CD4-positive, alpha-beta T cell treated with Interleukin-17A for 1 hour (primary cell): Measurements from ENCODE around the gene MYO3B.

Experiments used
- DNase-seq: peaks from one replicate; pipeline ENCODE4 v3.0.0-alpha.2; 2020

MYO3B gene

GRCh38 chr2:170161516-170162270 is 16.3 kb upstream of the MYO3B start:
- no peak for DNase-seq

- no peak for DNase-seq
Observed at GRCh38 chr2:170162271-170162632, 15.7 kb upstream of the MYO3B start.

GRCh38 chr2:170163411-170164065 is 14.4 kb upstream of the MYO3B start:
- no peak for DNase-seq

- no peak for DNase-seq
Observed at GRCh38 chr2:170165129-170165528, 12.8 kb upstream of the MYO3B start.

GRCh38 chr2:170166735-170167134 is 11.2 kb upstream of the MYO3B start:
- DNase-seq: no peak

GRCh38 chr2:170170281-170171040 is 7.5 kb upstream of the MYO3B start:
- no peak for DNase-seq

GRCh38 chr2:170176212-170176611 is 1.7 kb upstream of the MYO3B start:
- no peak for DNase-seq

- DNase-seq: no peak
Observed at GRCh38 chr2:170180031-170180566, 2.2 kb downstream of the MYO3B start.

GRCh38 chr2:170181602-170182001 is 3.7 kb downstream of the MYO3B start:
- DNase-seq: no peak

- no peak for DNase-seq
Observed at GRCh38 chr2:170185319-170185718, 7.4 kb downstream of the MYO3B start.

GRCh38 chr2:170189757-170190156 is 11.8 kb downstream of the MYO3B start:
- no peak for DNase-seq

GRCh38 chr2:170190172-170190571 is 12.2 kb downstream of the MYO3B start:
- no peak for DNase-seq

GRCh38 chr2:170191166-170191866 is 13.4 kb downstream of the MYO3B start:
- DNase-seq: no peak

GRCh38 chr2:170196963-170197362 is 19.0 kb downstream of the MYO3B start:
- no peak for DNase-seq

- no peak for DNase-seq
Observed at GRCh38 chr2:170201275-170201674, 23.3 kb downstream of the MYO3B start.

- DNase-seq: no peak
Observed at GRCh38 chr2:170201734-170202393, 23.9 kb downstream of the MYO3B start.

GRCh38 chr2:170202437-170202836 is 24.5 kb downstream of the MYO3B start:
- DNase-seq: no peak

GRCh38 chr2:170204298-170204951 is 26.5 kb downstream of the MYO3B start:
- no peak for DNase-seq

GRCh38 chr2:170206246-170206645 is 28.3 kb downstream of the MYO3B start:
- no peak for DNase-seq

GRCh38 chr2:170206805-170207407 is 29.0 kb downstream of the MYO3B start:
- DNase-seq: no peak

- DNase-seq: no peak
Observed at GRCh38 chr2:170207901-170208300, 30.0 kb downstream of the MYO3B start.
